Astrocyte (in vitro differentiated cells and primary cell): ENCODE data around the gene ZNF341.

Source experiments
- CTCF ChIP-seq: IDR thresholded peaks from 2 replicates; pipeline ENCODE4 v1.5.1; 2011; ENCODE audit warnings: low read depth, mild to moderate bottlenecking, inconsistent platforms, low read length, moderate library complexity; ENCODE audit not compliant: insufficient read depth
- EZH2 ChIP-seq: IDR thresholded peaks from 2 replicates; pipeline ENCODE4 v1.6.1; 2012; ENCODE audit warnings: mild to moderate bottlenecking, low read length, inconsistent platforms; ENCODE audit not compliant: insufficient read depth

GRCh38 chr20:33816191-33816590 is 84.4 kb downstream of the ZNF341 start:
- TF ChIP-seq CTCF (no peak), EZH2 (no peak)
